ENCODE results near the gene PIGK.
"Not testable (repeated sequence)": the region's sequence is repeated elsewhere in the genome, so short reads cannot be mapped to it uniquely, and the experiment has no call there.

Gene PIGK

GRCh38 chr1:77220687-77221463, 1.6 kb upstream of the PIGK start:
- TF ChIP-seq CTCF (IDR thresholded peaks at IDR 0.05; ENCODE audit: low read depth, low read length) (no peak), POLR2A (IDR thresholded peaks at IDR 0.05; ENCODE audit: extremely low read depth, insufficient read length) (no peak), MYC (IDR thresholded peaks at IDR 0.05; ENCODE audit: low read depth, low read length) (no peak), MAX (IDR thresholded peaks at IDR 0.05; ENCODE audit: low read depth, low read length) (no peak)
- DNase-seq (ENCODE audit: low read depth), result peak; percentile 32
- peak overlapping the region; percentile 99 for H3K4me3 ChIP-seq (ENCODE audit: low read depth, low read length)

DNA sequence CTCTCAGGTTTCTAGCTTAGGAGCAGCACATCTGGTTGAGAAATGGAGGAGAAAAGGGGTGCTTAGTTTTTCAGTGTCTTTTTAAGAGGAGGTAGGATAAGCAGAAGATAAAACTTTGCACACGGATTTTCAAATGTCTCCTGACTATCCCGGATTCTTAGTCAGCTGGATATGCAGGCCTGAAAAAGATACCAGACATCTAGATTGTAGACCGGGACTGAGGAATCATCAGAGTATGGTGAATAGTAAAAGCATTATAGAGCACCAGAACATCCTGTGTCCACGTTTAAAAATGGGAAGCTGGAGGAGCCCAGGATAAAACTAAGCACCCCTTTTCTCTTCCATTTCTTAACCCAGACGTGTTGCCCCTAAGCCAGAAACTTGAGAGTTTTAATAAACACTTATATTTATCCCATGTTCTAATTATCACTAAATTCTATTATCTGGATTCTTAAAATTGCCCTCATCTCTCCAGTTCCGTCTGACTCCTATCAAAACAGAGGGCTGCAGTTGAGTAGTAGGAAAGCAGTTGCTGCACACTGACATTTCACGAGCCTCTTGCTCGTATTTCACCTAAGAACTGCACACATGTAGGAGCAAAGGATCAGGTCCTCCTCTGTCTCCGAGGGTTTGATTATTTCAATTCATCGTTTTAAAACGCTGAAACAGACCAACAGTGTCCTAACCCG, 609 bp downstream of the PIGK start:
- DNase-seq (ENCODE audit: low read depth), result no peak
- peak overlapping the region; percentile 99 for H3K4me3 ChIP-seq (ENCODE audit: low read depth, low read length)
- TF ChIP-seq MYC (IDR thresholded peaks at IDR 0.05; ENCODE audit: low read depth, low read length) (no peak), POLR2A (IDR thresholded peaks at IDR 0.05; ENCODE audit: extremely low read depth, insufficient read length) (no peak), MAX (IDR thresholded peaks at IDR 0.05; ENCODE audit: low read depth, low read length) (no peak), CTCF (IDR thresholded peaks at IDR 0.05; ENCODE audit: low read depth, low read length) (no peak)

- DNase-seq (ENCODE audit: low read depth); H3K4me3 ChIP-seq (ENCODE audit: low read depth, low read length): not testable (repeated sequence)
Observed at GRCh38 chr1:77204043-77204442, 15.2 kb downstream of the PIGK start.

- TF ChIP-seq MAX (IDR thresholded peaks at IDR 0.05; ENCODE audit: low read depth, low read length), result no peak
- no peak for TF ChIP-seq CTCF (IDR thresholded peaks at IDR 0.05; ENCODE audit: low read depth, low read length)
- TF ChIP-seq POLR2A (IDR thresholded peaks at IDR 0.05; ENCODE audit: extremely low read depth, insufficient read length), result no peak
- TF ChIP-seq MYC (IDR thresholded peaks at IDR 0.05; ENCODE audit: low read depth, low read length), result no peak
- no peak for DNase-seq (ENCODE audit: low read depth)
- no peak overlapping the region for H3K4me3 ChIP-seq (ENCODE audit: low read depth, low read length)
Observed at GRCh38 chr1:77202751-77203150, 16.5 kb downstream of the PIGK start.

- no peak for DNase-seq (ENCODE audit: low read depth)
- no peak for TF ChIP-seq MAX (IDR thresholded peaks at IDR 0.05; ENCODE audit: low read depth, low read length)
- TF ChIP-seq CTCF (IDR thresholded peaks at IDR 0.05; ENCODE audit: low read depth, low read length), result no peak
- no peak for TF ChIP-seq POLR2A (IDR thresholded peaks at IDR 0.05; ENCODE audit: extremely low read depth, insufficient read length)
- TF ChIP-seq MYC (IDR thresholded peaks at IDR 0.05; ENCODE audit: low read depth, low read length), result no peak
- H3K4me3 ChIP-seq (ENCODE audit: low read depth, low read length), result no peak overlapping the region
Observed at GRCh38 chr1:77200806-77201205, 18.4 kb downstream of the PIGK start.

DNA sequence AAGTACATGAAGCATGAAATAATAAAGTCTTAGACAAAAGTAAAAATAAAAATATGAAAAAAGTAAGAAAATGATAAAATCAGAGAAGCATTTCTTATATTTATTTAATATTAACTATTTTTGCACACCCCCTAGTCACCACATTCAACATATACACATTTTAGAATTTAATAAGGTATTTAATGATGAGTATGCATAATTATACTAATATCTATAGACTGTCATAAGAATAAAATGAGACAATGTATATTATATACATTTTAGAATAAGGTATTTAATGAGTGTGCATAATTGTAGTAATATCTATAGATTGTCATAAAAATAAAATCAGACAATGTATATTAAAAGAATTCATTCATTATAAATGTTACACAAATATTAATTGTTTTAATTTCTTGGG, 18.9 kb downstream of the PIGK start:
- H3K4me3 ChIP-seq (ENCODE audit: low read depth, low read length), result no peak overlapping the region
- DNase-seq (ENCODE audit: low read depth), result no peak
- TF ChIP-seq POLR2A (IDR thresholded peaks at IDR 0.05; ENCODE audit: extremely low read depth, insufficient read length), result no peak
- no peak for TF ChIP-seq CTCF (IDR thresholded peaks at IDR 0.05; ENCODE audit: low read depth, low read length)
- no peak for TF ChIP-seq MYC (IDR thresholded peaks at IDR 0.05; ENCODE audit: low read depth, low read length)
- no peak for TF ChIP-seq MAX (IDR thresholded peaks at IDR 0.05; ENCODE audit: low read depth, low read length)
